Measurements from ENCODE around the gene CDH26.
"Not testable (repeated sequence)": the region's sequence is repeated elsewhere in the genome, so short reads cannot be mapped to it uniquely, and the experiment has no call there.

CDH26 gene

DNA sequence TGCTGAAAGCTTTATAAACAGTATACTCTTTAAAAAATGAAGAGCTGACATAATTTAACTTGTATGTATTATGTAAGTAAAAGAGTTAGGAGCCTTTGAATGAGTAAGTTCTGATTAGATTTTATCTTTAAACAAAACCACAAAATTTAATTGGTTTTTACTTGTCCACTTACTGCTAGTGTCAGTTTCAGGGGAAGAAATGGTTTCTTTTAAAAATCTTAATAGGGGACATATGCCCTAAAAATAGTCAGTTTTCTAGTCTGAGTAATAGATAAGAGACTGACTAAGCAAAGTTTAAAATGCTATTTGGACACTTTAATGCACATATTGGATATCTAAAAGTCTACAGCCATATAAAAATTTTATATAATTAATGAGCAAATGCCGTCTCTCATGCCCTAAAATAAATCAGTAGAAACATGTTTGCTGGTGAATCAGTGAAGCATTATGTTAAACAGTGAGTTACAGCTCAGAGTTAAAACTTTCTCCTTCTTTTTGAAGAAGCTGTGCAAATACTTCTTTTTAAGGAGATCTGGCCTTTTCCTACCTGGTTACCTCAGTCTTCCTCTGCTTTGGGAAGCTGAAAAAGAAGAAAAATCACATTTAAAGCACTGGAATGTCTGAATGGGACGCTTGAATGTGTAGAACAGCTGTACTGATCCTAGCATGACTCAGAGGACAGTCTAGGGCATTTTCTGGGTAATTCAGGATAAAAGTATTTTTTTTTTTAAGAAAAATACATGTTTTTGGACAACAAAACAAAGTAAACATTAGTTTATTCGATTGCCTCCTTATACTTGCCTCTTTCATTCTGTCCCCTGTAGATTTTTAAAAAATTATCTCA lies 55.3 kb downstream of the CDH26 start:
- DNase-seq (ENCODE audit: low spot score), result no peak

GRCh38 chr20:60016406-60016805 lies 58.2 kb downstream of the CDH26 start:
- DNase-seq (ENCODE audit: low spot score), result no peak

- no peak for DNase-seq (ENCODE audit: low spot score)
Observed at GRCh38 chr20:60020251-60020650, 62.0 kb downstream of the CDH26 start.

DNA sequence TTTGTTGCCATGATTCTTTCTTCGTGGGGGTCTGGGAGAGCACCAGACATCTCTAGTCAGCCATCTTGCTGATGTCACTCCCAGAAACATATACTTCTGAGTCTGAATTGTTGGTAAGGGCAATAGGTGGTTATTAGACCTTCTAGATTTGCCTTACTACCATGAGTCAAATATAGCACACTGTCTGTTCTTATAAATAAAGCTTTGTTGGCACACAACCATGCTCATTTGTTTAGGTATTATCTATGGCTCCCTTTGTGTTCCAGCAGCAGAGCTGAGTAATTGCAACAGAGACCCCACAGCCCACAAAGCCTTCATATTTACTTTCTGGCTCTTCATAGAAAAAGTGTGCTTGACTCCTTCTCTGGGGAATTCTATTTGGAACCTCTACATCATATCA lies 62.9 kb downstream of the CDH26 start:
- no peak for DNase-seq (ENCODE audit: low spot score)

DNA sequence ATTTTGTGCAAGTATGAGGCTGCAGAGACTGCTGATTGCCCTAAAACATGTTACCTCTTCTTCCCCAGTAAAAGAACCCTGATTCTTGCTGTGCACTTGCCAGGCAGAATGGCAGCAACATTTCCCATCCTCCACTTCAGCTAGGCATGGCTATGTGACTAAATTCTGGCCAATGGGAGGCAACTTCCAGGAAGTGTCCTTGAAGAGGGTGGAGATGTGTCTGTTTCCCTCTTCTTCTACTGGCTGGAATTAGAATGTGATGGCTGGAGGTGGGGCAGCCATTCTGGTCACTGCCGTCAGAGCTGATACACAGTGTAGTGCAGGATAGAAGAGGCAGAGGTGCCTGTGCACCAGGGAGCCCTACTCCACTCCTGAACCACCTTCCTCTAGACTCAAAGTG lies 64.6 kb downstream of the CDH26 start:
- no peak for DNase-seq (ENCODE audit: low spot score)

- DNase-seq (ENCODE audit: low spot score), result no peak
Observed at GRCh38 chr20:60024245-60024644, 66.0 kb downstream of the CDH26 start.

- DNase-seq (ENCODE audit: low spot score), result no peak
Observed at GRCh38 chr20:60024801-60025200, 66.6 kb downstream of the CDH26 start.

GRCh38 chr20:60026010-60026409 lies 67.8 kb downstream of the CDH26 start:
- DNase-seq (ENCODE audit: low spot score), result no peak

DNA sequence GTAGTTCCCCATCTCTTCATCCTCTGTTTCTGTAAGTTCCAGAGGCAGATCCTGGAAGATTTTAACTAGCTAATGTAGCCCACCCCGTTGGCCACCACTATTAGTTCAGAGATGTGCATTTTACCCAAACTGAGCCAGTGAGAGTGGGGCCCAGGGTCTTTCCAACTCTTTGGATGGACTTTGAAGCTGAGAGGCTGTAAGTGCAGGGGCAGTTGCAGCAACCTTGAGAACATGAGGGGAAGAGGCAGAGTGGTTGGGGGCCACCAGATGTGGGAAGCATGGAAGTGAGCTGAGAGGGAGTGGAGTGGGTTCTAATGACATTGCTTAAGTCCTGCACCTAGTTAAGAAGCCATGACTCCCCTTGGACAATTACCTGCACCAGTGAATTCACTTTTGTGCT lies 72.2 kb downstream of the CDH26 start:
- DNase-seq (ENCODE audit: low spot score), result no peak

- DNase-seq (ENCODE audit: low spot score), result no peak
Observed at GRCh38 chr20:60031107-60031506, 72.9 kb downstream of the CDH26 start.

DNA sequence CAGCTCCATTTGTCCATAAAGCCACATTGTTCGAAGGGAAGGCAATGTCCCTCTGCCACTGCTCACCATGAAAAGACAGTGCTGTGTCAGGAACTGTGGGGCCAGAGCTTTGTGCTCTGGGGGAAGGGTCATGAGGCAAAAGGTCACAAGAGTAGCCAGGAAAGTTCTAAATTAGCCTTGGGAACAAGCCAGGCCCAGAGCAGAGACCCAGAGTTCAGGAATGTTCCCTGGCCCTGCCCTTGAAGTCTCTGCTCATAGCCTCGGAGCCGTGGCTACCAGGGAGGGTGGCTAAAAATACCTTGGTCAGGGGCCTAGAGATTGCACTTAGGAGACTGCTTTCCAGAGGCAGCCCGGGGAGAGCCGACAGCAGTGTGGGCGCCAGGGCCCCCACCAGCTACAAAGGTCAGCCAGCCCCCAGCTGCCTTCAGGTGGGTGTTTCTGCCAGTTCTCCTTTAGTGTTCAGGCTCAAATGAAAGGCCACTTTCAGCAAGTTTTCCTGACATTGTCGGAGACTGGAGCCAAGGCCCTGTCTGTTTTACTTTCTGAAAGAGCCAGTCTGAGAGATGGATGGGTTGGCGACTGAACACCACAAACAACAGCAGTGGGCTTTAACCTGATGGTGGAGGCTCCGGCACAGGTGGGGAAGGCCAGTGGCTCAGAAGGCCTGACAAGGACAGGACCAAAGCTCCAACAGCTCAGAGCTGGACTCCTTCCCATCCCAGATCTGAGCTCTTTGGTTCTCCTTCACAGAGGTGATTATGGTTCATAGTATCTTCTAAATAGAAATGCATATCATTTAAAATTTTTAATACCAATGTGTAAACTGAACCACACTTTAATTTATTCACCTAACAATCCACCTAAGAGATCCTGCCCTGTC lies 76.2 kb downstream of the CDH26 start:
- no peak for DNase-seq (ENCODE audit: low spot score)

DNA sequence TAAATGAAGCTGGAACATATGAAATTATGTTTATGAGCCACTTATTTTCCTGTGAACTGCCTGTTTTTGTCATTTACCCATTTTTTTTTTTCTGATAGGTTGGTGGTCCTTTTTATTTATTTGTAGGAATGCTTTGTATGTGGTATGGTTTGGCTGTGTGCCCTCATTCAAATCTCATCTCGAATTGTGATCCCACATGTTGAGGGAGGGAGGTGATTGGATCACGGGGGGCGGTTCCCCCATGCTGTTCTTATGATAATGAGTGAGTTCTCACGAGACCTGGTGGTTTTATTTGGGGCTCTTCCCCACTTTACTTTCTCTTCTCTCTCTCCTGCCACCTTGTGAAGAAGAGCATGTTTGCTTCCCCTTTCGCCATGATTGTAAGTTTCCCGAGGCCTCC lies 77.3 kb downstream of the CDH26 start:
- DNase-seq (ENCODE audit: low spot score), result no peak

GRCh38 chr20:60036346-60036745 lies 78.1 kb downstream of the CDH26 start:
- no peak for DNase-seq (ENCODE audit: low spot score)

DNA sequence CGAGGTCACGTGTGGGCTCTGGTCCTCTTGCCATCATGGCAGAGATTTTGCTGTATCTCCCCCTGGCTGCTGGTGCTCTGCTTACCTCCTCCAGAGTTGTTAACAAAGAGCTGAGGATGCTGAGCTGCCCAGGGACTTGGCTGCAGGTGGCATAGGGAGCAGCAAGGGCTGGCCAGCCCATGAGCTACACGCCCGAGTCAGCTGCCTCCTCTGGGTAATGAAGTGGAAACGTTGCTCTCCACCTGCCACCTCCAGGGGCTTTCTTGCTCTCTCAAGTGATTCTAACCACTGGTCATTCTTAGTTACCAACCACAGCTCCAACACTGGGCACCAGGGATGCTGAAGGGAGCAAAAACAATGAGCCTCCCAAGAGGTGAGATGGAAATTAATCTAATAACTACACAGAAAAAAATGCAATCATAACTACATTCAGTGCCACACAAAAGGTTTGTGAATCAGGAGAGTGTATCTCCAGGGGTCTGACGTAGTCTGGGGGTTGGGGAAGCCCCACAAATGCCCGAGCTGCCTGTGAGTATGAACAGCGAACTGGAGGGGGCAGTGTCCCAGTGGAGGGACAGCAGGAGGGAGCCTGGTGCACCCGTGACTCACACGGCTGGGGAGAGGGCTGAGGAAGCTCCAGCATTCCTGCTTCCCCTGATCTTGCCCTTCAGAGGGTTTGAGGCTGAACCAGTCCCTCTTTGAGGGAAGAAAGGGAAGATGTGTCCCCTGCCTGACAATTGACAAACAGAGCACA lies 78.7 kb downstream of the CDH26 start:
- DNase-seq (ENCODE audit: low spot score), result peak; percentile 9

DNA sequence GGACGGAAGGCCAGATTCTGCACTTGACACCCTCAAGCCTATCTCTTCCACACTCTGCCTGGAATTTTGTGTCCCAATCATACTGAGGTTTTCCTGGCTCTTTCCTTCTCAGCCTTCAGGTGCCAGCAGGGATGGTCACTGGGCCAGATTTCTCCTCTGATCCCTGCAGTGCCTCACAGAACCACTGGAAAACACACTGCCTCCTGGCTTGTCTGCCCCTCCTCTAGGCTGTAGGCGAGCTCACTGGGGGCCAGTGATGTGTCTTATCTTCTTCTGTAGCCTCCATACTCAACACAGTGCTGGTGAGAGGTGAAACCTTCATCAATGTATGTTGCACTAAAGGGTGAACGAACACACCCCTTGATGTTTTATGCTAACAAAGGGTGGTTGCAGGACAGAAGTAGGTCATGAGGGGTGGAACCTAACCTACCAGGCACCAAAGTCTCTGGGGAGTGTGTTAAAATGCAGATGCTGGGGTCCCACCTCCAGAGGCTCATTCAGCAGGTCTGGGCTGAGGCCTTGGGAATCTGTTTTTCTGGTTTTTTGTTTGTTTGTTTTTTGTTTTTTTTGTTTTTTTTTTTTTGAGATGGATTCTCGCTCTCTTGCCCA lies 80.3 kb downstream of the CDH26 start:
- no peak for DNase-seq (ENCODE audit: low spot score)

GRCh38 chr20:60039526-60039925 lies 81.3 kb downstream of the CDH26 start:
- DNase-seq (ENCODE audit: low spot score), result no peak

DNA sequence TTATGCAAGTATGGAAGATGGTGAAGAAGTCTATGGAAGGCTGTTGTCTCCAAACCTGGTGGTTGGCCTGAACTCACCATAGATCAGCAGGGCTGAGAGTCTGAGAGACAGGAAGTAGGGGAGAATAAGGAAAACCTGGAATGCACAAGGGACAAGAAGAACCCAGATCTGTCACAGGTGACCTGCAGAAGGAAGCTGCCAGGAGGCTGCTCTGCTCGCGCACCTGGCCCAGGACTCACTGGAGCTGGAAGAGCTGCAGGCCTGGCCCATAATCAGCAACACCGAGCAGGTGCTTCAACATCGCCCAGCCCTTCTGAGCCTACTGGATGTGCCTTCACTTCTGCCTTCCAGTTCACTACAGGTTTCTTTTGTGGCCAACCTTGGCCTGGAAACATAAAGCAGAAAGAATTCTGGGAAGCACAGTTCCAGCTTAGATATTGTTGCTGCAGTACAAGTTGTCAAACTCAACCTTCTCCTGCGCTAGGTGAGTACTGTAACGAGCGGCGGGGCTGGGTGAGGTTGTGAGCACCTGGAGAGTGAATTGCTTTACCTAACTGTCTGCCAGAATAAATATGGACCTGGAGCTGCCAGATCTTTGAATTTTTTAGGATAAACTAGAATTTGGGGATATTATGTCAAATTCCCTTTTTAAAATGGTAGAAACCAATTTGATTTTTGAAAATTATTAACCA lies 82.4 kb downstream of the CDH26 start:
- no peak for DNase-seq (ENCODE audit: low spot score)

- not testable (repeated sequence) for DNase-seq (ENCODE audit: low spot score)
Observed at GRCh38 chr20:60041436-60042165, 83.4 kb downstream of the CDH26 start.

- DNase-seq (ENCODE audit: low spot score), result no peak
Observed at GRCh38 chr20:60043435-60043834, 85.2 kb downstream of the CDH26 start.

- DNase-seq (ENCODE audit: low spot score), result no peak
Observed at GRCh38 chr20:60046011-60046413, 87.8 kb downstream of the CDH26 start.

DNA sequence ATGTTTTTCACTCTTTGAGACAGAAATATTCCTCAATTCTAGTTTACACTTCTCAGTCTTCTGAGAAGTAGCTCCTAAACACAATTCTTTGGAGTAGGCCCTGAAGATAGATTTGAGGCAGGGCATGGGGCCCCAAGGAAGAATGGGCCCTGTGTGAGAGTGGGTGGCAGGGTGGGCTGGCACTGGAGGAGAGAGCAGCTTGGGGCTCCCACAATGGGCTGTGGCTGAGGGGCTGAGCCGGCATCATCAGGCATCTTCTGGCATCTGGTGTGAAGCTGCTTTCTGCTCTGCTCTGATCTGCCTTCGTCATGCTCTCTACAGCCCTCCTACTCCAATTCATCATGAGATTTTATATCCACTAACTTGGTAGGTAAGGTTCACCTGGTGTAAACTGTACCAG lies 88.2 kb downstream of the CDH26 start:
- no peak for DNase-seq (ENCODE audit: low spot score)

All from RKO (cell line).